ENCODE data around the gene ATP6AP1. TPM values are rescaled to one million over a fixed set of nuclear protein-coding genes. Genes with fewer than 3 reads are reported as not detected.

ATP6AP1 gene
- total RNA-seq, 1 donor from 2014 or later, result 153 TPM

- FAIRE-seq, result no peak
- H3K27me3 ChIP-seq (ENCODE audit: insufficient read depth, low read length), result no peaks in the 10 kb centered on the region
- no peak overlapping the region for H2AFZ ChIP-seq (ENCODE audit: low read depth, low read length)
- peaks cover 16% of the 10 kb centered on the region for H3K4me1 ChIP-seq (ENCODE audit: insufficient read depth, low read length)
- H3K36me3 Mint-ChIP-seq (ENCODE audit: low read depth, unreplicated experiment), result no peaks in the 10 kb centered on the region
- H3K79me2 ChIP-seq (ENCODE audit: insufficient read depth, low read length), result peaks cover 34% of the 10 kb centered on the region
- peak overlapping the region; percentile 92 for H3K27ac ChIP-seq (ENCODE audit: low read depth, low read length)
- no peaks in the 10 kb centered on the region for H3K27me3 Mint-ChIP-seq (ENCODE audit: low read depth, unreplicated experiment)
- H3K9ac ChIP-seq (ENCODE audit: low read length), result peak overlapping the region; percentile 98
- H4K20me1 ChIP-seq (ENCODE audit: insufficient read depth, low read length), result peaks cover 24% of the 10 kb centered on the region
- H3K27ac Mint-ChIP-seq (ENCODE audit: unreplicated experiment), result peak overlapping the region; percentile 98
- H3K9me3 ChIP-seq (ENCODE audit: insufficient read depth, low read depth, low read length), result no peaks in the 10 kb centered on the region
- no peak for DNase-seq (ENCODE audit: low read depth)
- TF ChIP-seq EZH2 (IDR thresholded peaks at IDR 0.05; ENCODE audit: insufficient read depth, low read length) (no peak), CTCF (IDR thresholded peaks at IDR 0.05; ENCODE audit: insufficient read depth, low read depth, low read length) (no peak)
- no peaks in the 10 kb centered on the region for H3K9me3 Mint-ChIP-seq (ENCODE audit: unreplicated experiment)
- H3K4me2 ChIP-seq (ENCODE audit: low read length), result peak overlapping the region; percentile 93
- H3K4me1 Mint-ChIP-seq (ENCODE audit: low read depth, unreplicated experiment), result peaks cover 7% of the 10 kb centered on the region
- H3K4me3 ChIP-seq (ENCODE audit: insufficient read depth, low read depth, low read length), result peak overlapping the region; percentile 69
- H3K4me3 Mint-ChIP-seq (ENCODE audit: unreplicated experiment), result peak overlapping the region; percentile 92
- no peaks in the 10 kb centered on the region for H3K36me3 ChIP-seq (ENCODE audit: insufficient read depth, low read length)
These were observed 48.9 kb upstream of the ATP6AP1 start for GRCh38 chrX:154379569-154379951.

- Histone ChIP-seq H3K27ac (ENCODE audit: low read depth, low read length) (peak overlapping the region; percentile 92), H3K4me2 (ENCODE audit: low read length) (peak overlapping the region; percentile 93), H2AFZ (ENCODE audit: low read depth, low read length) (no peak overlapping the region), H4K20me1 (ENCODE audit: insufficient read depth, low read length) (peaks cover 24% of the 10 kb centered on the region), H3K9ac (ENCODE audit: low read length) (peak overlapping the region; percentile 98), H3K27me3 (ENCODE audit: insufficient read depth, low read length) (no peaks in the 10 kb centered on the region), H3K36me3 (ENCODE audit: insufficient read depth, low read length) (no peaks in the 10 kb centered on the region), H3K4me3 (ENCODE audit: insufficient read depth, low read depth, low read length) (peak overlapping the region; percentile 69), H3K4me1 (ENCODE audit: insufficient read depth, low read length) (peaks cover 13% of the 10 kb centered on the region), H3K9me3 (ENCODE audit: insufficient read depth, low read depth, low read length) (no peaks in the 10 kb centered on the region), H3K79me2 (ENCODE audit: insufficient read depth, low read length) (peaks cover 31% of the 10 kb centered on the region)
- DNase-seq (ENCODE audit: low read depth) (no peak), FAIRE-seq (no peak)
- Mint-ChIP-seq H3K27me3 (ENCODE audit: low read depth, unreplicated experiment) (no peaks in the 10 kb centered on the region), H3K27ac (ENCODE audit: unreplicated experiment) (peak overlapping the region; percentile 98), H3K9me3 (ENCODE audit: unreplicated experiment) (no peaks in the 10 kb centered on the region), H3K4me3 (ENCODE audit: unreplicated experiment) (peak overlapping the region; percentile 92), H3K36me3 (ENCODE audit: low read depth, unreplicated experiment) (no peaks in the 10 kb centered on the region), H3K4me1 (ENCODE audit: low read depth, unreplicated experiment) (peaks cover 7% of the 10 kb centered on the region)
- TF ChIP-seq CTCF (IDR thresholded peaks at IDR 0.05; ENCODE audit: insufficient read depth, low read depth, low read length) (no peak), EZH2 (IDR thresholded peaks at IDR 0.05; ENCODE audit: insufficient read depth, low read length) (no peak)
These were observed 48.3 kb upstream of the ATP6AP1 start for GRCh38 chrX:154380153-154380552.

GRCh38 chrX:154380787-154381186 lies 47.7 kb upstream of the ATP6AP1 start:
- peaks cover 7% of the 10 kb centered on the region for H3K4me1 Mint-ChIP-seq (ENCODE audit: low read depth, unreplicated experiment)
- H2AFZ ChIP-seq (ENCODE audit: low read depth, low read length), result no peak overlapping the region
- DNase-seq (ENCODE audit: low read depth) (no peak), FAIRE-seq (no peak)
- no peaks in the 10 kb centered on the region for H3K9me3 Mint-ChIP-seq (ENCODE audit: unreplicated experiment)
- H3K4me3 ChIP-seq (ENCODE audit: insufficient read depth, low read depth, low read length), result peak overlapping the region; percentile 69
- no peak overlapping the region for H3K27ac ChIP-seq (ENCODE audit: low read depth, low read length)
- peaks cover 28% of the 10 kb centered on the region for H3K79me2 ChIP-seq (ENCODE audit: insufficient read depth, low read length)
- H3K36me3 ChIP-seq (ENCODE audit: insufficient read depth, low read length), result no peaks in the 10 kb centered on the region
- H3K27me3 ChIP-seq (ENCODE audit: insufficient read depth, low read length), result no peaks in the 10 kb centered on the region
- peak overlapping the region; percentile 92 for H3K4me3 Mint-ChIP-seq (ENCODE audit: unreplicated experiment)
- peaks cover 24% of the 10 kb centered on the region for H4K20me1 ChIP-seq (ENCODE audit: insufficient read depth, low read length)
- no peaks in the 10 kb centered on the region for H3K36me3 Mint-ChIP-seq (ENCODE audit: low read depth, unreplicated experiment)
- peaks cover 12% of the 10 kb centered on the region for H3K4me1 ChIP-seq (ENCODE audit: insufficient read depth, low read length)
- H3K27ac Mint-ChIP-seq (ENCODE audit: unreplicated experiment), result peak overlapping the region; percentile 26
- H3K9ac ChIP-seq (ENCODE audit: low read length), result peak overlapping the region; percentile 98
- H3K27me3 Mint-ChIP-seq (ENCODE audit: low read depth, unreplicated experiment), result no peaks in the 10 kb centered on the region
- no peak for TF ChIP-seq EZH2 (IDR thresholded peaks at IDR 0.05; ENCODE audit: insufficient read depth, low read length)
- TF ChIP-seq CTCF (IDR thresholded peaks at IDR 0.05; ENCODE audit: insufficient read depth, low read depth, low read length), result no peak
- no peaks in the 10 kb centered on the region for H3K9me3 ChIP-seq (ENCODE audit: insufficient read depth, low read depth, low read length)
- peak overlapping the region; percentile 93 for H3K4me2 ChIP-seq (ENCODE audit: low read length)
